ENCODE data around the gene OBI1.

OBI1 gene

DNA sequence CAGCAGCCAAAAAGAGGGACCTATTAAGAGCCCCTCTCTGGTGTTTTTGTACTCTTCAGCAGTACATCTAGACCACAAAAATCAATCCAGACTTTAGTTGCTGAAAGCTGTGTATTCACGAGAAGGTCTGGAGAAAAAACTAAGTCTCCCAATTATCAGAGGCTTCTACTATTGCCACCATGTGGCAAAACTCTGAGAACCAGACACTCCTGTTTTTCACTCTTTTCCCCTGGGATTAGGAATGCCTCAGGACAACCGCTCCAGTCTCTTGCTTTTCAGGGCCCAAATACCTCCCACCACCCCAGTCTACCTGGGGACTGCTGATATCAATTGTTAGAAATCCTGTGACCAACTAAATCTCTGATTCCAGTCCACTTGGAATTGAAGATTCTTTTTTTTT is 30.1 kb upstream of the OBI1 start:
- Histone ChIP-seq H3K4me3 (ENCODE audit: low read length) (no peak overlapping the region), H3K36me3 (replicated peaks; ENCODE audit: insufficient read depth, low read length) (no peaks in the 10 kb centered on the region), H2AFZ (ENCODE audit: low read length) (no peak overlapping the region), H3K27me3 (replicated peaks; ENCODE audit: insufficient read depth, low read length) (no peaks in the 10 kb centered on the region), H3K79me2 (ENCODE audit: low read length) (no peaks in the 10 kb centered on the region), H3K4me1 (ENCODE audit: low read length) (no peaks in the 10 kb centered on the region), H3K9ac (ENCODE audit: low read length) (no peak overlapping the region), H4K20me1 (ENCODE audit: insufficient read depth, low read length) (no peaks in the 10 kb centered on the region), H3K9me3 (replicated peaks; ENCODE audit: insufficient read depth, low read length) (no peaks in the 10 kb centered on the region), H3K27ac (ENCODE audit: low read length) (no peak overlapping the region), H3K4me2 (ENCODE audit: low read depth, low read length) (no peak overlapping the region), H3F3A (ENCODE audit: insufficient read depth, low read length) (no peaks in the 10 kb centered on the region), H3K9me2 (replicated peaks; ENCODE audit: insufficient read depth, low read length) (no peaks in the 10 kb centered on the region)
- no peak for TF ChIP-seq EZH2phosphoT487 (IDR thresholded peaks at IDR 0.05; ENCODE audit: low read length)
- no peak for TF ChIP-seq CTCF (IDR thresholded peaks at IDR 0.05; ENCODE audit: low read length)
- TF ChIP-seq EZH2 (optimal IDR thresholded peaks at IDR 0.05; ENCODE audit: low read depth, low read length), result no peak
- DNase-seq, result no peak

- Histone ChIP-seq H3K4me2 (ENCODE audit: low read depth, low read length) (no peak overlapping the region), H3F3A (ENCODE audit: insufficient read depth, low read length) (no peaks in the 10 kb centered on the region), H3K4me1 (ENCODE audit: low read length) (no peaks in the 10 kb centered on the region), H3K27me3 (replicated peaks; ENCODE audit: insufficient read depth, low read length) (no peaks in the 10 kb centered on the region), H3K36me3 (replicated peaks; ENCODE audit: insufficient read depth, low read length) (no peaks in the 10 kb centered on the region), H3K79me2 (ENCODE audit: low read length) (no peaks in the 10 kb centered on the region), H3K9me2 (replicated peaks; ENCODE audit: insufficient read depth, low read length) (no peaks in the 10 kb centered on the region), H3K4me3 (ENCODE audit: low read length) (no peak overlapping the region), H3K27ac (ENCODE audit: low read length) (no peak overlapping the region), H3K9me3 (replicated peaks; ENCODE audit: insufficient read depth, low read length) (no peaks in the 10 kb centered on the region), H3K9ac (ENCODE audit: low read length) (no peak overlapping the region), H4K20me1 (ENCODE audit: insufficient read depth, low read length) (no peaks in the 10 kb centered on the region), H2AFZ (ENCODE audit: low read length) (no peak overlapping the region)
- DNase-seq, result no peak
- TF ChIP-seq CTCF (IDR thresholded peaks at IDR 0.05; ENCODE audit: low read length) (no peak), EZH2 (optimal IDR thresholded peaks at IDR 0.05; ENCODE audit: low read depth, low read length) (no peak), EZH2phosphoT487 (IDR thresholded peaks at IDR 0.05; ENCODE audit: low read length) (no peak)
Observed at GRCh38 chr13:78686461-78686860, 27.5 kb upstream of the OBI1 start.

DNA sequence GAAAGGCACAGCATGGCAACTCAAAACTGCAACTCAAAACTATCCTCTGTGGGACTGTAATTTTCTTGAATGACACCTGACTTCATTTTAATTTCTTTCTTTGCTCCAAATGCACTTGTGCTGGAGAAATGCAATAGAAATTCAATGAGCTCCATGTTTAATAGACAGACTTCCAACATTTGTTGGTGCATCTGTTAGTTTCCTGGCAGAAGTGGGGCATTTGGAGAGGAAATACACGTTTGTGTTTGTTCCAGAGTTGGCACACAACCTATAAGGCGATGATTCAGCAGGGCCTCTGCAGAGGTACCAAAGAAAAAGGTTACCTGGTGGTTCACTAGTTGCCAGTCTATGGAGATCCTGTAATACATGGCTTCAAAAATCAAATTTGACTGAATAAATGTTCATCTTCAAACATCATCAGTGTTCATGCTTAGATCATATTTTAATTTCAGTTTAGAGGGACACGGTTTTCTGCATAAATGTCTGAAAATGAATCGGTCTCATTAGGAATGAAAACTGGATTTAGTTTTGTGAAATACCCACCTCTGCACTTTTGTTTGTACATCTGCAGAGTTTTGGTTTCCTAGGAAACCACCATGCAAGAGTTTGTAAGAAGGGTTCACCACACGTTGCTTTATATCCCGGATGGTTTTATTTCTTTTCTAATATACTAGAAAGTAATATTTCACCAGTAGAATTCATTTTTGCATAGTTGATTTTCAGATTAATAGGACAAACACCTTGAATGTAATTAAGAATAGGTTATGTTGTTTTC is 21.8 kb upstream of the OBI1 start:
- H3K9me2 ChIP-seq (replicated peaks; ENCODE audit: insufficient read depth, low read length), result no peaks in the 10 kb centered on the region
- TF ChIP-seq EZH2phosphoT487 (IDR thresholded peaks at IDR 0.05; ENCODE audit: low read length), result no peak
- no peak for TF ChIP-seq CTCF (IDR thresholded peaks at IDR 0.05; ENCODE audit: low read length)
- TF ChIP-seq EZH2 (optimal IDR thresholded peaks at IDR 0.05; ENCODE audit: low read depth, low read length), result no peak
- no peaks in the 10 kb centered on the region for H3K79me2 ChIP-seq (ENCODE audit: low read length)
- no peak overlapping the region for H3K4me2 ChIP-seq (ENCODE audit: low read depth, low read length)
- no peak overlapping the region for H3K4me3 ChIP-seq (ENCODE audit: low read length)
- no peak overlapping the region for H2AFZ ChIP-seq (ENCODE audit: low read length)
- H3K36me3 ChIP-seq (replicated peaks; ENCODE audit: insufficient read depth, low read length), result no peaks in the 10 kb centered on the region
- H3F3A ChIP-seq (ENCODE audit: insufficient read depth, low read length), result no peaks in the 10 kb centered on the region
- no peak overlapping the region for H3K27ac ChIP-seq (ENCODE audit: low read length)
- no peak overlapping the region for H3K9ac ChIP-seq (ENCODE audit: low read length)
- no peak for DNase-seq
- no peaks in the 10 kb centered on the region for H3K9me3 ChIP-seq (replicated peaks; ENCODE audit: insufficient read depth, low read length)
- no peaks in the 10 kb centered on the region for H3K4me1 ChIP-seq (ENCODE audit: low read length)
- no peaks in the 10 kb centered on the region for H4K20me1 ChIP-seq (ENCODE audit: insufficient read depth, low read length)
- no peaks in the 10 kb centered on the region for H3K27me3 ChIP-seq (replicated peaks; ENCODE audit: insufficient read depth, low read length)

Data from MM.1S (cell line).